ENCODE data around the gene ABCA1. TPM values are rescaled to one million over a fixed set of nuclear protein-coding genes. Genes with fewer than 3 reads are reported as not detected.

ABCA1 gene
- total and polyA plus RNA-seq, 10 of the 15 experiments (the other 5 are each of a cell fraction or from before 2014, with no cell fraction given): 0.01 to 0.56 (median 0.16) TPM

DNA sequence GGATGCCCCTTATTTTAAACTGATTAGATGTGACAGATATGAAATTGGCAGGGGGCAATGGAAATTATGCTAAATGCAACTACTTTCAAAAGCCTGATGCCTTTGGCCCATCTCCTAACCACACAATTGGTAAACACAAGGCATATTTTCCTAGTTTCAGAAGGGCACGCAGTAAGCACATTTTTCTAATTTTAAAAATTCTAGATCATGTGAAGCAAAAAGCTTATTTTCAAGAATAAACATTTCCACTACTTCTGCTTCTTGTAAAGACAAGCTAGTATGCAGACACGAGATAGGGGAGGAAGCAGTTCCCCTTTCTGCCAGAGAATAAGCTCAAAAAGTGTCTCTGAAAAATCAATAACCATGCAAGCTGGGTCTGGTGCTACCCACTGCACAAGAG lies 67.7 kb downstream of the ABCA1 start:
- ChIA-PET CTCF (interaction anchor here (1.1 to 4.7 kb wide), 5 partner anchors 9 to 556 kb away, joined by 3 to 66 read pairs (median 5); no protein-coding TSS in a partner anchor), POLR2A (interaction anchor here (0.8 kb wide), 1 partner anchor 10 kb away, joined by 6 read pairs; no protein-coding TSS in a partner anchor), RAD21 (ENCODE audit: unreplicated experiment) (interaction anchor here (0.8 to 3.6 kb wide), 3 partner anchors 16 to 299 kb away, joined by 3 to 17 read pairs (median 6); no protein-coding TSS in a partner anchor), SMC1A (ENCODE audit: uncharacterized antibody, unreplicated experiment) (interaction anchor here (0.5 to 1.4 kb wide), 6 partner anchors 9 to 752 kb away, joined by 3 to 4 read pairs (median 3); no protein-coding TSS in a partner anchor)
- intact Hi-C loops (cut with micrococcal nuclease; ENCODE audit: unreplicated experiment) (no loop called here), in situ Hi-C loops (cut with MboI) (loop anchor here (5.0 kb wide), 1 partner anchor 297 kb away; no protein-coding TSS in a partner anchor)
- Histone ChIP-seq H2AFZ (ENCODE audit: control insufficient read depth, low read depth, low read length) (no peak overlapping the region), H3K27me3 (replicated peaks in 1 of 2; ENCODE audit: control insufficient read depth in 2 of 2, insufficient read depth in 2 of 2, low read length in 1 of 2) (no peaks in the 10 kb centered on the region), H3K36me3 (ENCODE audit: control insufficient read depth in 2 of 2, insufficient read depth in 2 of 2, low read length in 1 of 2) (no peaks in the 10 kb centered on the region), H3K27ac (ENCODE audit: control insufficient read depth, insufficient read depth) (no peak overlapping the region), H3K9me3 (replicated peaks; ENCODE audit: control insufficient read depth, insufficient read depth, low read length) (no peaks in the 10 kb centered on the region), H4K20me1 (ENCODE audit: control insufficient read depth, insufficient read depth) (no peaks in the 10 kb centered on the region), H3K9ac (ENCODE audit: control insufficient read depth, insufficient read depth, low read length) (no peak overlapping the region), H3K4me2 (ENCODE audit: control insufficient read depth, insufficient read depth) (no peak overlapping the region), H3K79me2 (ENCODE audit: control insufficient read depth, insufficient read depth, low read length) (no peaks in the 10 kb centered on the region), H3K4me3 (no peak overlapping the region), H3K4me1 (ENCODE audit: control insufficient read depth, insufficient read depth, low read length) (no peaks in the 10 kb centered on the region)
- 0% methylated on average over 2 of the region's 2 CpGs for WGBS (ENCODE audit: insufficient coverage, insufficient replicate concordance, low lambda C conversion rate, missing lambda C conversion rate)
- TF ChIP-seq, protein P1, sequence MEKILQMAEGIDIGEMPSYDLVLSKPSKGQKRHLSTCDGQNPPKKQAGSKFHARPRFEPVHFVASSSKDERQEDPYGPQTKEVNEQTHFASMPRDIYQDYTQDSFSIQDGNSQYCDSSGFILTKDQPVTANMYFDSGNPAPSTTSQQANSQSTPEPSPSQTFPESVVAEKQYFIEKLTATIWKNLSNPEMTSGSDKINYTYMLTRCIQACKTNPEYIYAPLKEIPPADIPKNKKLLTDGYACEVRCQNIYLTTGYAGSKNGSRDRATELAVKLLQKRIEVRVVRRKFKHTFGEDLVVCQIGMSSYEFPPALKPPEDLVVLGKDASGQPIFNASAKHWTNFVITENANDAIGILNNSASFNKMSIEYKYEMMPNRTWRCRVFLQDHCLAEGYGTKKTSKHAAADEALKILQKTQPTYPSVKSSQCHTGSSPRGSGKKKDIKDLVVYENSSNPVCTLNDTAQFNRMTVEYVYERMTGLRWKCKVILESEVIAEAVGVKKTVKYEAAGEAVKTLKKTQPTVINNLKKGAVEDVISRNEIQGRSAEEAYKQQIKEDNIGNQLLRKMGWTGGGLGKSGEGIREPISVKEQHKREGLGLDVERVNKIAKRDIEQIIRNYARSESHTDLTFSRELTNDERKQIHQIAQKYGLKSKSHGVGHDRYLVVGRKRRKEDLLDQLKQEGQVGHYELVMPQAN (conservative IDR thresholded peaks at IDR 0.05): no peak
- TF ChIP-seq SPI1 (IDR thresholded peaks at IDR 0.05; ENCODE audit: borderline replicate concordance, insufficient read depth, low read depth, low read length) (peak; percentile 79), ATF7 (IDR thresholded peaks at IDR 0.05; ENCODE audit: low read depth) (no peak)
- ATAC-seq: peak; percentile 35; the same call in 1 of the 3 replicates
- no peak for DNase-seq (ENCODE audit: low read depth, low spot score)
- no TSS peak for BruUV-seq (replicated peaks)
- FAIRE-seq: no peak

DNA sequence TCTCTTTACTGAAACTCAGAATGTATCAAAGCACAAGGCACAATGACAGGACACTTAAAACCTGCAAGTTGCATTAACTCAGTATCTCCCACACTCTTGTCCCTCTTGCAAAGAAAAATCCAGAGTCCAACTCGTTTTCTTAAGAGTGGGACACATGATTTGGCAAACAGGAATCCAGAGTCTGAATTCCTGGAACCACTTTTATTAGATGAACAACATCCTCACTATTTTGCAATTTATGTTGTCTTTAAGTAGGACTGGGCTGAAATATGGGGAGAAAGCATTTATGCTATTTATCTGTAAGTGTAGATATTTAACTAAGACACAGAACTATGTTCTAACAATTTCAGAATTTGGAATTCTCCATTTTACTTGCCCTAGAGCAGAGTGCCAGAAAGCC lies 69.1 kb downstream of the ABCA1 start:
- POLR2A ChIA-PET: no interaction called here
- Histone ChIP-seq H3K4me3 (no peak overlapping the region), H3K9ac (ENCODE audit: control insufficient read depth, insufficient read depth, low read length) (no peak overlapping the region), H3K79me2 (ENCODE audit: control insufficient read depth, insufficient read depth, low read length) (no peaks in the 10 kb centered on the region), H2AFZ (ENCODE audit: control insufficient read depth, low read depth, low read length) (no peak overlapping the region), H4K20me1 (ENCODE audit: control insufficient read depth, insufficient read depth) (no peaks in the 10 kb centered on the region), H3K27ac (ENCODE audit: control insufficient read depth, insufficient read depth) (no peak overlapping the region), H3K9me3 (replicated peaks; ENCODE audit: control insufficient read depth, insufficient read depth, low read length) (no peaks in the 10 kb centered on the region), H3K36me3 (ENCODE audit: control insufficient read depth in 2 of 2, insufficient read depth in 2 of 2, low read length in 1 of 2) (no peaks in the 10 kb centered on the region), H3K27me3 (replicated peaks in 1 of 2; ENCODE audit: control insufficient read depth in 2 of 2, insufficient read depth in 2 of 2, low read length in 1 of 2) (no peaks in the 10 kb centered on the region), H3K4me2 (ENCODE audit: control insufficient read depth, insufficient read depth) (no peak overlapping the region), H3K4me1 (ENCODE audit: control insufficient read depth, insufficient read depth, low read length) (no peaks in the 10 kb centered on the region)
- SMC1A ChIA-PET (ENCODE audit: uncharacterized antibody, unreplicated experiment): no interaction called here
- TF ChIP-seq PAX5 (IDR thresholded peaks at IDR 0.05; ENCODE audit: borderline replicate concordance, low read depth, low read length): no peak
- TF ChIP-seq ZNF622 (IDR thresholded peaks at IDR 0.05): no peak
- no peak for TF ChIP-seq RELA (IDR thresholded peaks at IDR 0.05; ENCODE audit: borderline replicate concordance, partially characterized antibody)
- no peak for TF ChIP-seq CHD1 (IDR thresholded peaks at IDR 0.05; ENCODE audit: low read depth, low read length)
- no peak for TF ChIP-seq MYC (IDR thresholded peaks at IDR 0.05; ENCODE audit: insufficient read depth, insufficient read length, insufficient replicate concordance, low read length, severe bottlenecking)
- TF ChIP-seq POU2F2 (IDR thresholded peaks at IDR 0.05; ENCODE audit: borderline replicate concordance, low read depth, low read length): no peak
- TF ChIP-seq, protein P2, sequence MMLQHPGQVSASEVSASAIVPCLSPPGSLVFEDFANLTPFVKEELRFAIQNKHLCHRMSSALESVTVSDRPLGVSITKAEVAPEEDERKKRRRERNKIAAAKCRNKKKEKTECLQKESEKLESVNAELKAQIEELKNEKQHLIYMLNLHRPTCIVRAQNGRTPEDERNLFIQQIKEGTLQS (IDR thresholded peaks at IDR 0.05; ENCODE audit: borderline replicate concordance, extremely low read depth, low read depth, low read length): no peak
- no peak for TF ChIP-seq RBBP5 (conservative IDR thresholded peaks at IDR 0.05)
- DNase-seq (ENCODE audit: low read depth, low spot score) (no peak), FAIRE-seq (no peak), ATAC-seq (no peak)
- BruUV-seq (replicated peaks): no TSS peak
- RAD21 ChIA-PET (ENCODE audit: unreplicated experiment): interaction anchor here (1.2 kb wide), 1 partner anchor 79 kb away, joined by 5 read pairs; no protein-coding TSS in a partner anchor
- intact Hi-C loops (cut with micrococcal nuclease; ENCODE audit: unreplicated experiment): no loop called here
- in situ Hi-C loops (cut with MboI): no loop called here
- CTCF ChIA-PET: no interaction called here
- WGBS (ENCODE audit: insufficient coverage, insufficient replicate concordance, low lambda C conversion rate, missing lambda C conversion rate): 0% methylated on average over 1 of the region's 1 CpG
